ENCODE measurements around the gene RPS8.
"Not testable (repeated sequence)": the region's sequence is repeated elsewhere in the genome, so short reads cannot be mapped to it uniquely, and the experiment has no call there.

The RPS8 gene

DNA sequence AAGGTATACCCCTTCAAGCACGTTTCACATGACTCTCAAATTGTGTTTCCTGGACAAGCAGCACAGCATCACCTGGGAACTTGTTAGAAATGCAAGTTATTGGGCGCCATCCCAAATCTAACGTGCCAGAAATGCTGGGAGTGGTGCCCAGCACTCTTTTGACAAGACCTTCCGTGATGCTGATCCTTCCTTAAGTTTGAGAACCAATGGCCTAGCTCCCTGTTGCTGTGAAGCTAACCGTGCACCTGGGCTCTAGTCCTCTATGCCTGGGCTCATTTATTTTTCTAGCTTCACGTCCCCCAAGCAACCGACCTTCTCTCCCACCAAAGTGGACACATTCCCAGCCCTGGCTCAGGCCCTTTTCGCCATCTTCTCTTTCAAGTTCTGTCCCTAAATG, 8.4 kb downstream of the RPS8 start:
- DNase-seq (ENCODE audit: low spot score) = no peak

DNA sequence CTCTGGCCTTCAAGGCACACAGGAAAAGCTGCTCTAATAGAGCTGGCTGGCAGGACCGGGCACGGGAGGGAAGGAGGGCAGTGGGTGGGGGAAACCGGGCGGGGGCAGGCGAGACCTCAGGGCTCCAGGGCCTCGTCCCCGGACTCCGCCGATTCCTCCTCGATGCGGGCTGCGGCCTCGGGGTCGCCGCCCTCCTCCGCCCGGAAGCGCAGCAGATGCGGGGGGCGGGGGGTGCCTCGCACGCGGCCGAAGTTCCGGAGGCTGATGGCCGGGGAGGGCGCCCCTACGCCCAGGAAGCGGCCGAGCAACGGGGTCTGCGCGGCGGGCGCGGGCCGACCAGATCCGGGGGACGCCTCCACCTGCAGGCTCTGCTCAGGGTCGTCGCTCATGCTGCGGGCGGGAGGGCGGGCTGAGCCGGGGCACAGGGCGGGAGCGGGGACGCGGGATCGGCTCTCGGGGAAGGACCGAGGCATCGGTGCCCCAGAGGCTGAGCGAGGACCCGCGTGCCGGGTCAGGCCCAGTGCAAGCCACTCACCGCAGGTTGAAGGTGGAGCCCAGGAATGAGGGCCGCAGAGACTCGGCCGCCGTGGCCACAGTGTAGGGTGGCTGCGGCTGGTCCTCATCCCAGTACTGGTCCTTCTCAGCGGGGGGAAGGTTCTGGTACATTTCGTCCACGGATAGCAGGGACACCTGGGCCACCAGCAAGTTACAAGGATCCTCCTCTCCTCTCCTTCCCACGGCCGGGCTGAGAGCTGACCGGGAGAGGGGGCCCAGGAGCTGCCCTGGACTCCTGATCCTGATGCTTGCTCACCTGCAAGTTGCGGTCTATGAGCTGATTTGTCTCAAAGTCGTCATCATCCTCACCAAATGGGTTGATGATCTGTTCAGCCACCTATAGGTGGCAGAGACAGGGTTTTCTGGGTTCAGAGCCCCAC, 9.0 kb downstream of the RPS8 start:
- no peak for DNase-seq (ENCODE audit: low spot score)

DNA sequence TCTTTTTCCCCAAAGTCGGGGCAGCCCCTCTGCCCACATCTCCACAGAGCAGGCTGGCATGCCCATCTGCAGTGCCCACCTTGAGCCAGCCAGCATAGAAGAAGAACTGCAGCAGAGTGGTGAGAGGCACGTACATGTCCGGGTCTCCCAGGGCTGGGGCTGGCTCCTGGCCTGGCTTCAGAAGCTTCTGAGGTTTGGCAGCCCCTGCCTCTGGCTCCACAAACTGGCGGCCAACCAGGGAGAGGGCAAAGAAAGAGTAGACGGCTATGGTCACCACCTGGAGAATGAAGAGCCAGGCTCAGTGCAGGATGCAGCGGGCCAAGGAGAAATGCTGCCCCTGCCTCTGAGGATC, 9.7 kb downstream of the RPS8 start:
- DNase-seq (ENCODE audit: low spot score) = no peak

DNA sequence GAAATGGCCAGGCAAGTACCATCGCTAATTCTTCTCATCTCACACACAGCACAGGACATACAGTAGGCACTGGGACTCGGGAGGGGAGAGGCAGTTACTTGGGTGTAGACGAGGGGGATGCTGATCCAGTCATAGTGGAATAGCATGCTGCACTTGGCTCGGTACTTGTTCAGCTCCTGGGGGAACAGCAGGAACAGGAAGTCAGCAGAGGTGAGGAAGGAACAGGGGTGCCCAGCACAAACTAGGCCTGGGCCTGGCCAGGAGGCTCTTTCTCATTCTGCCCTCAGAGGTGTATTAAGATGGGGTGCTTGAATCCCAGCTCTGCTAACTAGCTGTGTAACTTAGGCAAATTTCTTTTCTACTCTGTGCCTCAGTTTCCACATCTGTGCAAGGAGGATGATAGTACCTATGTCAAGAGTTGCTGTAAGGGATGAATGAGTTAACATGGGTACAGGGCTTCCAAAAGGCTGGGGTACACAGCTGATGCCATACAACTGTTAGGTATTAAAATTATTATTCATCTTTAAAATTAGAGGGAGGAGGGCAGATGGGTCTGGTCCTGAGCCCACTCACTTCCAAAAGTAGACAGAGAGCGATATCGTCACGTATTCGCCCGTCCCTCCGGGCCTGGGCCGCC, 10.3 kb downstream of the RPS8 start:
- DNase-seq (ENCODE audit: low spot score) = no peak

DNA sequence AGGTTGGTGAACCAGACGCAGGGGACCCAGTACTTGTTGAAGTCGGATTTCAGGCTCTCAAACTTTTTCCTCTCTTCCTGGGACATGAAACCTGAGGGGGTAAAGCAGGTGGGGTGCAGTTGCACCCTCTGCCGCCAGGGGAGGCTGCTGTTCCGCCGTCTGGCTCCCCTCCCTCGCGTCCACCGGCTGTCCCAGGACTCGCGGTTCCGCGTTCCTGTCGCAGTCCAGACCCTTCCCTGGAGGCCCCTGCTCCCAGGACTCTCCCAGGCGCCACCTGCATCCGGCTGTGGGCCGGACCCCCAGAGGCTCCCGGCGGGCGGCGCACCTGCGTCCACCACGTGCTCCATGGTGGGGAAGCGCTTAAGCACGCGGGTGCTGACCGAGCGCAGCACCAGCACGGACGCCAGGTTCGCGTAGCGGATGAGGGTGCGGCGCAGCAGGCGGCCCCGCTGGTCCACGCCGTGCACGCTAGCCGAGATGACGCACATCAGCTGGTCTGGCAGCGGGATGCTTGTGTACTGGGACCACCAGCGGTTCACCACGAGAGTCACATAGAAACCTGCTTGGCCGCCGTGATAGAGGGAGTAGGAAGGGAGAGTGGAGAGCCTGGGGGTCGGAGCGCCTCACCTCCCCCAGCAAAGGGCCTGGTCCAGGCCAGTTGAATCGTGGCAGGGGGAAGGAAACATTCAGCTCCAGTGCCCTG, 10.9 kb downstream of the RPS8 start:
- DNase-seq (ENCODE audit: low spot score) = peak; percentile 73

DNA sequence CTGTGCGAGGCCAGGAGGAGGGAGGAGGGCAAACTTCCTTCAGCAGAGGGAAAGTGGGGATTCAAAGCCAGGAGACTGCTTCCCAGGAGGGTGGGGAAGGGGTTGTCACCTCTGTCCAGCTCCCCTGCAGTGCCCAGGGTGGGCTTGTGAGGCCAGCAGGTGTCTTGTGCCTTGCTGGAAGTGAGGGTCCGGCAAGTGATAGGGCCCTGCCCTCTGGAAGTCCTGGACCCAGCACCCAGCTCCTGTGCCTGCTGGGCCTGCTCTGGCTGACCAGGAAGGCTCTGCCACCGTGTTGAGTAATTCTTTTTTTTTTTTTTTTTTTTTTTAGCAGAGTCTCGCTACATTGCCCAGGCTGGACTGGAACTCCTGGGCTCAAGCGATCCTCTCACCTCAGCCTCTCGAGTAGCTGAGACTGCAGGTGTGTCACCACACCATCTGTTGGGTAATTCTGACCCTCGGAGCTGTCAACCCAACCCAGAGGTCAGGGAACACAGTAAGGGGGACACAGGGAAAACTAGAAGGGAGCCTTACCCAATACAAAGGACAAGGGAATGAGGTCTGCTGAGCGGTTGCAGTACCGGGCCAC, 11.6 kb downstream of the RPS8 start:
- no peak for DNase-seq (ENCODE audit: low spot score)

DNA sequence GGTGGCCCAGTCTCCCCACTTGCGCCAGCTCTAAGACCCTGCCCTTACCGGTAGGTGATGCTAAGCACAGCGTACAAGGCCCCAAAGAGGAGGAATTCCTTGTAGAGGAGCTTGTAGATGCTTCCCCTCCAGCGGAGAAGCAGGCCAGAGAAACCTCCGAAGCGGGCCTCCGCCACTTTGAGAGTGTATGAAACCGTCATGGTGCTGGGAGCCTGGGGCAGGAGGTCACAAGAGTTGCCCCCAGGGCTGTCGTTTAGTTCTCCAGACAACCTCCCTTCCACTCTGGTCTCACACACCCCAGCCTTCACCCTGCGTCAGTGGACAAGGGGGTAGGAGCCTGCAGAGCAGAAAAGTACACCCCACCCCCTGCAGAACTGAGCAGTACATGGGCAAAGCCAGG, 12.2 kb downstream of the RPS8 start:
- no peak for DNase-seq (ENCODE audit: low spot score)

DNA sequence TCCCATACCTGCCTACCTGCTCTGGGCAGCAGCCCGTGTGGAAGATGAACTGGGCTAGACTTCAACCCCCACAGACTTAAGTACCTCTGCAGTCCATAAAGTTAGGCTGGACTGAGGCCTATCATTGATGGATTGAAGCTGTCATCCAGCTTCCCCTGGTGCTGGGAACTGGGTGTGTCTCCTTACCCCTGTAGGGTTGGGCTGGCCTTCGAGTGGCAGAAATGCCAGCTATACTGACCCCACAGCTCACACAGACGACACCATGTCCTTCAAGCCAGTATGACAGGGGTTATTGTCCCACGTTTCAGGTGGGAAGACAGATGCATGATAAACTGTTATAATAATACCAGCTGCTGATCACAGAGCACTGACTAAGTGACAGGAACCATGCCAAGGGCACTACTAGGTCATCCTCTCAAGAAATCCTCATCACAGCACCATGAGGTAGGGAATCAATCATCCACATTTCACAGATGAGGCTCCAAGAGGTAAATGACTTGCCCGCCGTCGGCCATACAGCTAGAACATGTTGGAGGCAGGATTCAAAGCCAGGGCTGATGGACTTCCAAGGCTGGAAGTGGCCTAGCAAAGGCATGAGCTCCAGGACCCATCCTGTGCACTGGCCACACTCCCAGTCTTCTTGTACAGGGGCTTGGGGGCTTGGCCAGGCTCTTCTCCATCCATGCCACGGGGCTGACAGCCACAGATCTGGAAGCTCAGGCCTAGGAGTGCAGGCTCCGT, 12.9 kb downstream of the RPS8 start, which contains the start of gene BEST4:
Gene BEST4, minus strand, starts transcription at position 51 of the 741 bp plus-strand sequence. CDS start 465 bp downstream, outside the sequence.
- DNase-seq (ENCODE audit: low spot score) = no peak

DNA sequence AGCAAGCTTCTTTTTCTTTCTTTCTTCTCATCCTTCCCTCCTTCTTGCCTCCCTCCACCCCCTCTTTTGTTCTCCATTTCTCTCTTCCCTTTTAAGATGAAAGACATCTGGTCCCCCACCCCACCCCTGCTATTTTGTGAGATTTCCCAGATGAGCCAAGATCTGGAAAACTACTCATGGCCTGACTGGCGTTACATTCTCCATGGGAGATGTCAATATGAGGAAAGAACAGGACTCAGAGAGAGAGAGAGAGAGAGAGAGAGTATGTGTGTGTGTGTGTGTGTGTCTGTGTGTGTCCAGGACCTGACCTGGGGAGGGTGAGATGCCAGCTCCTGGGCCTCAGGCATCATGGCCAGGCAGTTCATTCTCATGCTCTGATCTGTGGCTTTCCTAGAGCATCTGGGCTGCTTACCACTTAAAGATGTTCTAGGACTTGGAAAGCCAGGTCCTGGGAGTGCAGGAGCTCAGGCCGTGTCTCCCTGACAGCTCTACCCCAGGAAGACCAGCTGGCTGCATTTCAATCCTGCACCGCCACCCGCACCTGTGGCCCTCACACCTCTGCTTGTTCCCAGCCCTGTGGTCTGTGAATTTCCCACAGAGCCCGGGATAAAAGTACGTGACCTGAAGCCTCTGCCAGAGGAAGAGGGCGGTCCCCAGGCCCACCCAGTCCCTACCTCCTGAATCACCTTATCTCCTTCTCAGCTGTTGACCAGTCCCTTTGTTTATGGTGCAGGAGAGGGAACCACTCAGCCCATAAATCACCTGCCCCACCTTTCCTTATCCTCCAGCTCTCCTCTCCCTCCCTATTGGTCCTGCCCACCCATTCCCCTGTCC, 15.8 kb downstream of the RPS8 start:
- no peak for DNase-seq (ENCODE audit: low spot score)

DNA sequence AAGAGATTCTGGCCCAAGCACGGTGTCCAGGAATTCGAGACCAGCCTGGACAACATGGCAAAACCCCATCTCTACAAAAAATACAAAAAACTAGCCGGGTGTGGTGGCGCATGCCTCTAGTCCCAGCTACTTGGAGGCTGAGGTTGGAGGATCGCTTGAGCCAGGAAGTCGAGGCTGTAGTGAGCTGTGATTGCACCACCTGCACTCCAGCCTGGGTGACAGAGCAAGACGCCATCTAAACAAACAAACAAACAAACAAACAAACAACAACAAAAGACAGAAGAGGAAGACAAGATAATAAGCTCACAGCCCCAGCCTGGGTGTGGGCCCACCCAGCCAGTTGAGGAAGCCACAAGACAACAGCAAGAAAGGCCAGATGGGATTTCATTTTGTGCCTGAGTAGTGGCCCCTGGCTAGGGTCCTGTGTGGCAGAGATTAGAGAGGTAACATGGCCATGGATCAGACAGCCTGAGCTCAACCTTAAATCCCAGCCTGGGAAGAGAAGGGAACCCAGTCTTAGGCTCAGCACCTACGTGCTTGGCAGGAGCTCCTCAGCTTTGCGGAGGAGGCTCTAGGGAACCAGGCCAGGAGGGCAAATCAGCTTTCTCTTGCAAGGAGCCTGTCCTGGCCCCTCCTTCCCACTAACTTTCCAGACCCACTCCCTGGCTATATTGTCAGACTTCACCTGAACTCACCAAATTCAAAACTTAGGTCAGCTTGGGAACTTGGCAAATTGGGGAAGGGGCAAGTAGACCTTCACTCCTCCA, 17.6 kb downstream of the RPS8 start:
- no peak for DNase-seq (ENCODE audit: low spot score)

DNA sequence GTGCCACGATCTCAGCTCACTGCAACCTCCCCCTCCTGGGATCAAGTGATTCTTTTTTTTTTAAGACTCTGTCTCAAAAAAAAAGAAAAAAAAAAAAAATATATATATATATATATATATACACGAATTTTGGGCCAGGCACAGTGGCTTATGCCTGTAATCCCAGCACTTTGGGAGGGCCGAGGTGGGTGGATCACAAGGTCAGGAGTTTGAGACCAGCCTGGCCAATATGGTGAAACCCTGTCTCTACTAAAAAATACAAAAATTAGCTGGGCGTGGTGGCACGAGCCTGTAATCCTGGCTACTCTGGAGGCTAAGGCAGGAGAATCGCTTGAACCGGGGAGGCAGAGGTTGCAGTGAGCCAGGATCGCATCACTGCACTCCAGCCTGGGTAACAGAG, 22.5 kb downstream of the RPS8 start:
- DNase-seq (ENCODE audit: low spot score) = not testable (repeated sequence)

DNA sequence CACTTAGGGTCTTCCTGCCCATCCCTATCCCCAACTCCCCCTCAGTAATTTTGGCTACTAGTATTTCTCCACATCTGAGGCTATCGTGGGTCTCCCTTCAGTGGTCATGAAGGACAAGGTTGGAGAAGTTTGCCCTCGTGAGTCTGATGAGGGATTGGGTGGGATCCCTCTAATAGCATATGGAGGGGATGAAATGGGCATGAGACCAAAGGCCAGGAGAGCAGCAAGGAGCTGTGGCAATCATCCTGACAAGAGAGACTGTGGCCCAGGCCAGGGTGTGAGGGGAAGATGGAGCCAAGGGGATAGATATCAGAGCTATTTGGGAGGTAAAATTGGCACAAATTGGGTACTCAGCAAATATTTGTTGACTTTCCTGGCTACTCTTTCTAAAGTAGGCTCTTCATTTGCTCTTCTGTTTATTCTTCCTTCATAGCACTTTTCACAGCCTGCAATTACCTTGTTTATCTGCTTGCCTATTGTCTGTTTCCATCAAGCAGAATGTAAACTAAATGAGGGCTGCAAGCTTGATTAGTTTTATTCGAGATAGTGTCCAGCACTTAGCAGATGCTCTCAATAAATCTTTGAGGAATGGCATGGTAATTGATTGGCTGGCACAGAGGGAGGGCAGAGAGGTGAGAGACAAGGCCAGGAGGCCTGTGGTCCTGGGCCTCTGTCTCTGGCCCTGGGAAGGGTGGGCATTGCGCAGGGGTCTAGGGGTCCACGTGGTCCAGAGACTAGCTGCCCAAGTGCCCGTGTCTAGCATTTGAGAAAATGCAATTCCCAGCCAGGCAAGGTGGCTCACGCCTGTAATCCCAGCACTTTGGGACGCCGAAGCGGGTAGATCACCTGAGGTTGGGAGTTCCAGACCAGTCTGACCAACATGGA, 23.4 kb downstream of the RPS8 start:
- DNase-seq (ENCODE audit: low spot score) = no peak

DNA sequence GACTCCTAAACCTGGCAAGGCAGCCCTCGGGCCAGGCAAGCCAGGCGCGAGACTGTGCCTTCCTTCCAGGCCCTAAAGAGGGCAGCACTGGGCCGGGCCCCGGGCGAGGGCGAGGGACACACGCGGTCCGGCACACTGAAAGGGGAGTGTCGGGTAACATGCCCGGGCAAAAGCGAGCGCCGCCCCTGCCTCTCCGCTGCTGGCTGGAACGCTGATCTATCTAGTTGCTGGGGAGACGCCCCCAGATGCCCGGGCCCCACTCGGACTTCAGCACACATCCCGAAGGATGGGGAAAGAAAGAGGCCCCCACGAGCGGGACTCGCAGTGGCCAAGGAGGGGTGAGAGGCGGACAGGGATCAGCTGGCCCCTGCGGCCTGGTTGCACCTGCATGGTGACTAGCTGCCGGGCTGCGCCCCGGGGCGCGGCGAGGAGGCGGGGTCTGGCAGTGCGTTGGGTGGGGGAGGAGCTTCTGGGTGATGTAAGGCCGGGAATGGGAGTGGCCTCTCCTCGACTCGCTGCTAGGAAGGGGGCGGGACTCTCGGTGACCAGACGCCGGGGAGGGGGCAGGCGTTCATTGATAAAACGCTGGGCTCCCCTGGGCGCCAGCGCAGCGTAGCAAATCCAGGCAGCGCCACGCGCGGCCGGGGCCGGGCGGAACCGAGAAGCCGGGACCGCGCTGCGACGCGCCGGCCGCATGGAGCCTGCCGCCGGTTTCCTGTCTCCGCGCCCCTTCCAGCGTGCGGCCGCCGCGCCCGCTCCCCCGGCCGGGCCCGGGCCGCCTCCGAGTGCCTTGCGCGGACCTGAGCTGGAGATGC, 24.6 kb downstream of the RPS8 start, which contains the start of gene PLK3:
Gene PLK3, plus strand, starts transcription at position 608 of the 815 bp plus-strand sequence. Its CDS starts 87 bp downstream, at position 695.
- peak; percentile 99 for DNase-seq (ENCODE audit: low spot score)

DNA sequence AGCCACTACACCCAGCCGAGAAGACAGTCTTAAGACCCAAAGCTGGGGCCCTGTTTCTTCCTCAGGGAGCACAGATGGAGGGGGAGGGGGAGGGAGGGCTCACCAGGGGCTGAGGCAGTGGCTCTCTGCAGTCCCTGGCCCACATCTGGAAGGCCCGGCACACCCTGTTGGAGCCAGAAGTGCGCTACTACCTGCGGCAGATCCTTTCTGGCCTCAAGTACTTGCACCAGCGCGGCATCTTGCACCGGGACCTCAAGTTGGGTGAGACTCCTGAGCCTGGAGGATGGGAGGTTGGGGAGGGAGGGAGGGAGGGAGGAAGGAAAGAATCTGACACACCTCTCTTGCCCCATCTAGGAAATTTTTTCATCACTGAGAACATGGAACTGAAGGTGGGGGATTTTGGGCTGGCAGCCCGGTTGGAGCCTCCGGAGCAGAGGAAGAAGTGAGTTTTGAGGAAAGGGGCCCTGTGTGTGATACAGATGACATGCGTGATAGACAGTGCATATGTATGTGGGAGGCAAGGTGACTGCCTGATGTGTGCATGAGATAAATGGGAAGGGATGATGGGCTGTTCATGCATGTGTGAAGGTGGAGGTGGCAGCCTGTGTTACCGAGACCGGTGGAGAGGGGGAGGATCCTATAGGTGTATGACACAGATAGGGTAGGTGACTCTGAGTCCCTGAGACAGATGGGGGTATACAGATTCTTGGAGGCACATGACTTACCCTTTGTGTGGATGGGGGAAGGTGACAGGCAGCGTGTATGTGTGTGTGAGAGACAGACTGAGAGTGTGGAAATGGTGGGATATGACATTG, 26.4 kb downstream of the RPS8 start:
- DNase-seq (ENCODE audit: low spot score) = peak; percentile 27

DNA sequence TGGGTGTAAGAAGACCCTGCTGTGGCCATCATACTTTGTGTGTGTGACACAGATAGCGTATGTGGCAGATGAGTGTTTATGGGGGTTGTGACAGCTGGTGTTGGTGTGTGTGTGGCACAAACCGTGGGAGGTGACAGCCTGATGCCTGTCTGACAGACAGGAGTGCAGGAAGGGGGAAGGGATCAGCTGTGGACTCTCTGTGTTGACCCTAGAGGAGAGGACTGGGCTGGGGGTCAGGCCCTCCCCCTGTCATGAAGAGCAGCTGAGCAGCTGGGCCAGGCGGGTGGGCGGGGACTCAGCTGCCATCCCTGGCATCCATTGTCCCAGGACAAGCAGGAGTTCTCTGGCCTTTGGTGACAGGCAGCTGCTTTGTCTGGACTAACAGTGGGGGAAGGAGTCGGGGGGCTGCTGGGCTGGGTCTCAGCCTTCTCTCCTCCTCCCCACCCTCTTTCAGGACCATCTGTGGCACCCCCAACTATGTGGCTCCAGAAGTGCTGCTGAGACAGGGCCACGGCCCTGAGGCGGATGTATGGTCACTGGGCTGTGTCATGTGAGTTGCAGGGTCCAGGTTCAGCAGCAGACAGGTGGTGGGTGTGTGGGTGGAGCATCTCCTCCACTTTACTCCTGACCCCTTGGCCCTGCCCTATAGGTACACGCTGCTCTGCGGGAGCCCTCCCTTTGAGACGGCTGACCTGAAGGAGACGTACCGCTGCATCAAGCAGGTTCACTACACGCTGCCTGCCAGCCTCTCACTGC, 27.1 kb downstream of the RPS8 start:
- no peak for DNase-seq (ENCODE audit: low spot score)

DNA sequence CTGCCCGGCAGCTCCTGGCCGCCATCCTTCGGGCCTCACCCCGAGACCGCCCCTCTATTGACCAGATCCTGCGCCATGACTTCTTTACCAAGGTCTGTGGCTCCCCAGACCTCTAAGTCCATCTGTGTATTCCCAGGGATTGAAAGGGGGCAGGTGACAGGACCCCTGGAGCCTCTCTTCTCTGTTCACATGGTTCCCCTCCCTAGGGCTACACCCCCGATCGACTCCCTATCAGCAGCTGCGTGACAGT, 27.6 kb downstream of the RPS8 start:
- no peak for DNase-seq (ENCODE audit: low spot score)

Data from CD4-positive, alpha-beta T cell treated with Interleukin-6 at 100 ng/mL for 8 hours (primary cell).